Liver (tissue), 9 donors: ENCODE data around the gene NKX1-2. TPM values are rescaled to one million over a fixed set of nuclear protein-coding genes. Genes with fewer than 3 reads are reported as not detected.

Source experiments
- DNase-seq: peaks from one replicate; pipeline ENCODE4 v3.0.0-alpha.2; 2017; ENCODE audit warnings: low spot score
- H3K27ac ChIP-seq, 2 donors: one replicate each; pipeline ENCODE4 v1.7.0; 2013; ENCODE audit warnings: inconsistent platforms in 2 of 2, low read length in 2 of 2, control low read depth in 1 of 2, low read depth in 1 of 2, mild to moderate bottlenecking in 1 of 2
- H3K27me3 ChIP-seq, 4 donors: one replicate each; pipeline versions ENCODE4 v1.6.1 to v1.7.0; 2013; ENCODE audit warnings: low read length in 3 of 4, inconsistent platforms in 1 of 4, mild to moderate bottlenecking in 1 of 4, moderate library complexity in 1 of 4; ENCODE audit not compliant: control insufficient read depth in 4 of 4, insufficient read depth in 4 of 4
- H3K36me3 ChIP-seq, 4 donors: one replicate each; pipeline versions ENCODE4 v1.6.1 to v1.7.0; 2013; ENCODE audit warnings: low read length in 3 of 4, mild to moderate bottlenecking in 3 of 4, low read depth in 1 of 4, moderate library complexity in 1 of 4; ENCODE audit not compliant: control insufficient read depth in 4 of 4, insufficient read depth in 3 of 4
- H3K4me1 ChIP-seq, 4 donors: one replicate each; pipeline versions ENCODE4 v1.6.1 to v1.7.0; 2013; ENCODE audit warnings: low read length in 3 of 4, mild to moderate bottlenecking in 3 of 4, moderate library complexity in 1 of 4; ENCODE audit not compliant: control insufficient read depth in 4 of 4, insufficient read depth in 4 of 4
- H3K4me3 ChIP-seq, 3 donors: one replicate each; pipeline versions ENCODE4 v1.6.1 to v1.7.0; 2013; ENCODE audit warnings: low read length in 3 of 3, control low read depth in 1 of 3, low read depth in 1 of 3, mild to moderate bottlenecking in 1 of 3
- H3K9ac ChIP-seq, 2 donors: one replicate each; pipeline ENCODE4 v1.7.0; 2013; ENCODE audit warnings: low read length in 2 of 2, mild to moderate bottlenecking in 2 of 2, moderate library complexity in 2 of 2, control low read depth in 1 of 2, low read depth in 1 of 2
- H3K9me3 ChIP-seq, 4 donors: one replicate each; pipeline versions ENCODE4 v1.6.1 to v1.7.0; 2013; ENCODE audit warnings: low read length in 3 of 4; ENCODE audit not compliant: control insufficient read depth in 4 of 4
- ATF3 ChIP-seq: IDR thresholded peaks from 2 replicates; pipeline ENCODE4 v1.6.1; 2016; ENCODE audit warnings: antibody characterized with exemption
- EGR1 ChIP-seq, 2 donors: IDR thresholded peaks; 2 replicates each; pipeline ENCODE4 v1.6.1; 2016 to 2018; ENCODE audit warnings: antibody characterized with exemption in 2 of 2, low read depth in 2 of 2
- FOXA1 ChIP-seq: IDR thresholded peaks from 2 replicates; pipeline ENCODE4 v1.6.1; 2016; ENCODE audit warnings: antibody characterized with exemption
- FOXA2 ChIP-seq: IDR thresholded peaks from 2 replicates; pipeline ENCODE4 v1.6.1; 2016; ENCODE audit warnings: antibody characterized with exemption
- GABPA ChIP-seq, 2 donors: IDR thresholded peaks in 1 of 2; conservative IDR thresholded peaks in 1 of 2; 2 replicates each; pipeline ENCODE4 v1.6.1; 2016; ENCODE audit warnings: antibody characterized with exemption in 2 of 2, mild to moderate bottlenecking in 1 of 2, moderate library complexity in 1 of 2
- HNF4A ChIP-seq, 2 donors: conservative IDR thresholded peaks; 2 replicates each; pipeline ENCODE4 v1.6.1; 2016; ENCODE audit warnings: antibody characterized with exemption in 2 of 2, mild to moderate bottlenecking in 2 of 2
- HNF4G ChIP-seq: IDR thresholded peaks from 2 replicates; pipeline ENCODE4 v1.6.1; 2016; ENCODE audit warnings: antibody characterized with exemption
- JUND ChIP-seq, 2 donors: IDR thresholded peaks; 2 replicates each; pipeline ENCODE4 v1.6.1; 2016; ENCODE audit warnings: antibody characterized with exemption in 2 of 2
- MAX ChIP-seq: IDR thresholded peaks from 2 replicates; pipeline ENCODE4 v1.6.1; 2016; ENCODE audit warnings: antibody characterized with exemption
- NR2F2 ChIP-seq: IDR thresholded peaks from 2 replicates; pipeline ENCODE4 v1.6.1; 2016; ENCODE audit warnings: antibody characterized with exemption
- RAD21 ChIP-seq, 2 donors: IDR thresholded peaks; 2 replicates each; pipeline ENCODE4 v1.6.1; 2016; ENCODE audit warnings: antibody characterized with exemption in 2 of 2, mild to moderate bottlenecking in 2 of 2
- RXRA ChIP-seq, 2 donors: IDR thresholded peaks; 2 replicates each; pipeline ENCODE4 v1.6.1; 2017 to 2018; ENCODE audit warnings: antibody characterized with exemption in 2 of 2, mild to moderate bottlenecking in 1 of 2
- SP1 ChIP-seq: IDR thresholded peaks from 2 replicates; pipeline ENCODE4 v1.6.1; 2018; ENCODE audit warnings: antibody characterized with exemption, mild to moderate bottlenecking
- TAF1 ChIP-seq: conservative IDR thresholded peaks from 2 replicates; pipeline ENCODE4 v1.6.1; 2016; ENCODE audit warnings: antibody characterized with exemption, mild to moderate bottlenecking
- YY1 ChIP-seq: IDR thresholded peaks from 2 replicates; pipeline ENCODE4 v1.6.1; 2016; ENCODE audit warnings: antibody characterized with exemption, mild to moderate bottlenecking
- WGBS: extraction: QIAGEN DNeasy Blood & Tissue Kit; methylation state at CpG from one replicate; pipeline ENCODE4 v1.1.7; 2013; 5-methylcytosine and 5-hydroxymethylcytosine counted together
- polyA plus RNA-seq, 2 donors: library from polyadenylated mRNA; stranded (reverse) in 1 of 2; unstranded in 1 of 2; fragments of 200-250 nt in 1 of 2; fragments of >200 nt in 1 of 2; fragmentation: Nextera tagmentation in 1 of 2; extraction: Ambion mirVana in 1 of 2; gene quantifications; one replicate each; pipeline versions ENCODE4 v1.2.1 to v1.2.3, GENCODE V29; 2013 to 2015
- total RNA-seq, 2 donors: library from RNA; depleted of rRNA; stranded (reverse); fragments of >200 nt; gene quantifications; one replicate each; pipeline ENCODE4 v1.2.3, GENCODE V29; 2014
- TF ChIP-seq, protein P1 (sequence below): IDR thresholded peaks from 2 replicates; pipeline ENCODE4 v1.6.1; 2016; ENCODE audit warnings: antibody characterized with exemption
- TF ChIP-seq, protein P2 (sequence below): IDR thresholded peaks from 2 replicates; pipeline ENCODE4 v1.6.1; 2016; ENCODE audit warnings: antibody characterized with exemption, mild to moderate bottlenecking
- TF ChIP-seq, protein P3 (sequence below): fragments of 150-350 bp; IDR thresholded peaks from 2 replicates; pipeline ENCODE4 v1.5.1; 2017; ENCODE audit warnings: improper control_type of control experiment, low read depth, low read length; ENCODE audit not compliant: missing input control
- donor health status: healthy.
- donor health status: healthy.
- donor health status: healthy.
- donor health status: healthy.
- donor health status: healthy.

The NKX1-2 gene
- total and polyA plus RNA-seq, 4 donors = not detected

- Histone ChIP-seq H3K27me3 (no peaks in the 10 kb centered on the region), H3K36me3 (no peaks in the 10 kb centered on the region), H3K4me1 (peaks cover 3 to 12% (median 7%) of the 10 kb centered on the region in 4 donors), H3K9ac (no peak overlapping the region), H3K27ac (no peak overlapping the region), H3K4me3 (no peak overlapping the region), H3K9me3 (no peaks in the 10 kb centered on the region)
- DNase-seq = no peak
- no peak for TF ChIP-seq JUND (IDR thresholded peaks at IDR 0.05)
- no peak for TF ChIP-seq RAD21 (IDR thresholded peaks at IDR 0.05)
- TF ChIP-seq, protein P1, sequence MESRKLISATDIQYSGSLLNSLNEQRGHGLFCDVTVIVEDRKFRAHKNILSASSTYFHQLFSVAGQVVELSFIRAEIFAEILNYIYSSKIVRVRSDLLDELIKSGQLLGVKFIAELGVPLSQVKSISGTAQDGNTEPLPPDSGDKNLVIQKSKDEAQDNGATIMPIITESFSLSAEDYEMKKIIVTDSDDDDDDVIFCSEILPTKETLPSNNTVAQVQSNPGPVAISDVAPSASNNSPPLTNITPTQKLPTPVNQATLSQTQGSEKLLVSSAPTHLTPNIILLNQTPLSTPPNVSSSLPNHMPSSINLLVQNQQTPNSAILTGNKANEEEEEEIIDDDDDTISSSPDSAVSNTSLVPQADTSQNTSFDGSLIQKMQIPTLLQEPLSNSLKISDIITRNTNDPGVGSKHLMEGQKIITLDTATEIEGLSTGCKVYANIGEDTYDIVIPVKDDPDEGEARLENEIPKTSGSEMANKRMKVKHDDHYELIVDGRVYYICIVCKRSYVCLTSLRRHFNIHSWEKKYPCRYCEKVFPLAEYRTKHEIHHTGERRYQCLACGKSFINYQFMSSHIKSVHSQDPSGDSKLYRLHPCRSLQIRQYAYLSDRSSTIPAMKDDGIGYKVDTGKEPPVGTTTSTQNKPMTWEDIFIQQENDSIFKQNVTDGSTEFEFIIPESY = no peak
- no peak for TF ChIP-seq FOXA1
- no peak for TF ChIP-seq MAX
- no peak for TF ChIP-seq FOXA2
- no peak for TF ChIP-seq GABPA (IDR thresholded peaks at IDR 0.05 in 1 of 2, conservative IDR thresholded peaks at IDR 0.05 in 1 of 2)
- no peak for TF ChIP-seq HNF4G
- TF ChIP-seq, protein P2, sequence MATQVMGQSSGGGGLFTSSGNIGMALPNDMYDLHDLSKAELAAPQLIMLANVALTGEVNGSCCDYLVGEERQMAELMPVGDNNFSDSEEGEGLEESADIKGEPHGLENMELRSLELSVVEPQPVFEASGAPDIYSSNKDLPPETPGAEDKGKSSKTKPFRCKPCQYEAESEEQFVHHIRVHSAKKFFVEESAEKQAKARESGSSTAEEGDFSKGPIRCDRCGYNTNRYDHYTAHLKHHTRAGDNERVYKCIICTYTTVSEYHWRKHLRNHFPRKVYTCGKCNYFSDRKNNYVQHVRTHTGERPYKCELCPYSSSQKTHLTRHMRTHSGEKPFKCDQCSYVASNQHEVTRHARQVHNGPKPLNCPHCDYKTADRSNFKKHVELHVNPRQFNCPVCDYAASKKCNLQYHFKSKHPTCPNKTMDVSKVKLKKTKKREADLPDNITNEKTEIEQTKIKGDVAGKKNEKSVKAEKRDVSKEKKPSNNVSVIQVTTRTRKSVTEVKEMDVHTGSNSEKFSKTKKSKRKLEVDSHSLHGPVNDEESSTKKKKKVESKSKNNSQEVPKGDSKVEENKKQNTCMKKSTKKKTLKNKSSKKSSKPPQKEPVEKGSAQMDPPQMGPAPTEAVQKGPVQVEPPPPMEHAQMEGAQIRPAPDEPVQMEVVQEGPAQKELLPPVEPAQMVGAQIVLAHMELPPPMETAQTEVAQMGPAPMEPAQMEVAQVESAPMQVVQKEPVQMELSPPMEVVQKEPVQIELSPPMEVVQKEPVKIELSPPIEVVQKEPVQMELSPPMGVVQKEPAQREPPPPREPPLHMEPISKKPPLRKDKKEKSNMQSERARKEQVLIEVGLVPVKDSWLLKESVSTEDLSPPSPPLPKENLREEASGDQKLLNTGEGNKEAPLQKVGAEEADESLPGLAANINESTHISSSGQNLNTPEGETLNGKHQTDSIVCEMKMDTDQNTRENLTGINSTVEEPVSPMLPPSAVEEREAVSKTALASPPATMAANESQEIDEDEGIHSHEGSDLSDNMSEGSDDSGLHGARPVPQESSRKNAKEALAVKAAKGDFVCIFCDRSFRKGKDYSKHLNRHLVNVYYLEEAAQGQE = no peak
- TF ChIP-seq NR2F2 = no peak
- no peak for TF ChIP-seq SP1
- no peak for TF ChIP-seq ATF3
- TF ChIP-seq HNF4A (conservative IDR thresholded peaks at IDR 0.05) = no peak
- no peak for TF ChIP-seq EGR1 (IDR thresholded peaks at IDR 0.05; ENCODE audit: low read depth in 2 of 2)
- TF ChIP-seq, protein P3, sequence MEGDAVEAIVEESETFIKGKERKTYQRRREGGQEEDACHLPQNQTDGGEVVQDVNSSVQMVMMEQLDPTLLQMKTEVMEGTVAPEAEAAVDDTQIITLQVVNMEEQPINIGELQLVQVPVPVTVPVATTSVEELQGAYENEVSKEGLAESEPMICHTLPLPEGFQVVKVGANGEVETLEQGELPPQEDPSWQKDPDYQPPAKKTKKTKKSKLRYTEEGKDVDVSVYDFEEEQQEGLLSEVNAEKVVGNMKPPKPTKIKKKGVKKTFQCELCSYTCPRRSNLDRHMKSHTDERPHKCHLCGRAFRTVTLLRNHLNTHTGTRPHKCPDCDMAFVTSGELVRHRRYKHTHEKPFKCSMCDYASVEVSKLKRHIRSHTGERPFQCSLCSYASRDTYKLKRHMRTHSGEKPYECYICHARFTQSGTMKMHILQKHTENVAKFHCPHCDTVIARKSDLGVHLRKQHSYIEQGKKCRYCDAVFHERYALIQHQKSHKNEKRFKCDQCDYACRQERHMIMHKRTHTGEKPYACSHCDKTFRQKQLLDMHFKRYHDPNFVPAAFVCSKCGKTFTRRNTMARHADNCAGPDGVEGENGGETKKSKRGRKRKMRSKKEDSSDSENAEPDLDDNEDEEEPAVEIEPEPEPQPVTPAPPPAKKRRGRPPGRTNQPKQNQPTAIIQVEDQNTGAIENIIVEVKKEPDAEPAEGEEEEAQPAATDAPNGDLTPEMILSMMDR = no peak
- TF ChIP-seq RXRA (IDR thresholded peaks at IDR 0.05) = no peak
- no peak for TF ChIP-seq YY1
- TF ChIP-seq TAF1 = no peak
- WGBS = 92% methylated on average over 10 of the region's 10 CpGs
Observed at GRCh38 chr10:124482236-124482800, 32.5 kb upstream of the NKX1-2 start.
